NCI-H774 (cell line): ENCODE data around the gene TMC7.

Source experiments
- DNase-seq: peaks from one replicate; lab custom pipeline; 2025; lab: John Stamatoyannopoulos, UW

TMC7 gene

DNA sequence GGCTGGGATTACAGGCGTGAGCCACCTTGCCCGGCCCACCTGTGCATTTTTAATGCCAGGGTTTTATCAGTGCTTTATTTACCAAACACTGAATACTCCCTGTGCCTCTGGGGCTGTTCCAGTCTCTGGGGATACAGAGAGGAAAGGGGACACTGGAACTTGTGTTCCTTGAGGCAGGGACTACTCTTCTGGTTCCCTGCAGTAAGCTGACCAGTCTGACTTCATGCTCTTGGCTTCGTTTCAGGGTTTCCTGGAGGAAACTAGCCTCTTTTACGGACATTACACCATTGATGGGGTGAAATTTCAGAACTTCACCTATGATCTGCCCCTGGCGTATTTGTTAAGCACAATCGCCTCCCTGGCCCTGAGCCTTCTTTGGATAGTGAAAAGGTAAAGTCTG is 46.2 kb downstream of the TMC7 start:
- DNase-seq, result no peak

DNA sequence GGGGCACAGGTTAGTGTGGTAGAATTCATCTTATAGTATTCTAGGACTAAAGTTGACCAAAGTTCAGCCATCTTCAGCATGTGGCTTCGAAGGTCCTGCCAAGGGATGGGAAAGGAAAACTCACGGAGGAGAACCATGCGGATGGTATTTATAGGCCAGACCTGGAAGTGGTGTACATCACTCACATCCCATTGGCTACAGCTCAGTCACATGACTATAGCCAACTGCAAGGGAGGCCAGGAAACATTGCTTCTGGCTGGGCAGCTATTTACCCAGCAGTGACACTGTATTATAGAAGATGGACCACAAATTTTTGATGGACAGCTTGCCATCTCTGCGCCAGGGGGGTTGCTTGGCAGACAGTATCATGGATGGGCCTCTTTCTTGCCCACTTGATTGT is 48.0 kb downstream of the TMC7 start:
- DNase-seq, result no peak

DNA sequence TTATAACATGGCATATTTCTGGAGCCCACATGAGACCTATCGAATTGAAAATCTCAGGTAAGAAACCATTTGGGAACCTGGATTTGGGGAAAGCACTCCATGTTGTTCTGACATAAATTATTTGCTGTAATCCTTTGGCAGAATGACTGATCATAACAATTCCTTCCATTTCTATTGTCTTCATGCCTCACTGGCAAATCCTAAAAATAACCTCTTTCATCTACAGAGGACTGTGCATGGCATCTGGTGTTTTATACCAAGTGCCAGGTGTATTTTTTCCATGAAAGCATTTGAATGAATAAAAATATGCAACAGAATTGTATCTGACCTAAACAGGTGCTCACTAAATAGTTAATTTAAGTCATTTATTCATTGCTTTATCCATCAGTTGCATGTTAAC is 50.0 kb downstream of the TMC7 start:
- no peak for DNase-seq

DNA sequence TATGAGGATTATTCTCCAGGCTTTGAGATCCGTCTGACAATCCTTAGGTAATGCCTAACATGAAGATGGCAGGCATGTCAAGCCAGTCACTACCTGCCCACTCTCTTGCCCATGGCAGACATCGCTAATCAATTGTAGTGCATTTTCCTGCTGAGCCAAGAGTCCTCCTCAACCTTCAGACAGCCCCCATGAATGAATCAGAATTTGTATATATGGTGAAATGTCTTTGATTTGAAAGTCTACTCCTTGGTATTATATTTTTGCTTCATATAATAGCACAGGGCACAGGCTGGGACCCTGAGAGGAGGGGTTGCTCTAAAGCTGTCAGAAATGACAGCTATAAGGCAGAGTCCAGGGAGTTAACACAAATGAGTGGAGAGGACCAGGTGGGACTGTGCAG is 56.7 kb downstream of the TMC7 start:
- no peak for DNase-seq

GRCh38 chr16:19044769-19045168 is 61.0 kb downstream of the TMC7 start:
- DNase-seq, result no peak

- no peak for DNase-seq
These were observed 62.3 kb downstream of the TMC7 start for GRCh38 chr16:19046062-19046461.

- no peak for DNase-seq
These were observed 79.0 kb downstream of the TMC7 start for GRCh38 chr16:19062706-19063105.

DNA sequence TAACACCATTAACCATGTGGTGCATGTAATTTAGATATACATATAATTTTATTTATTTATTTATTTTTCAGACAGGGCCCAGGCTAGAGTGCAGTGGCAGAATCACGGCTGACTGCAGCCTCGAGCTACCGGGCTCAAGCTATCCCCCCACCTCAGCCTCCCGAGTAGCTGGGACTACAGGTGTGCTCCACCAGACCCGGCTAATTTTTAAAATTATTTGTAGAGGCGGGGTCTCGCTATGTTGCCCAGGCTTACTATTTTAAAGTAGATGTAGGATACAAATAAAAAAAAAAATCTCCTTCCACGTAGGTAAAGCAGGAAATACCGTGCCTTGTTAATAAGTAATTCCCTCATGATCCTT is 83.2 kb downstream of the TMC7 start:
- no peak for DNase-seq

- DNase-seq, result peak; percentile 98
These were observed 83.9 kb downstream of the TMC7 start, which contains the start of gene COQ7 for GRCh38 chr16:19067349-19068236. TSS of gene COQ7 (plus strand) at chr16:19067614. CDS start at chr16:19067665, 51 bp downstream.

DNA sequence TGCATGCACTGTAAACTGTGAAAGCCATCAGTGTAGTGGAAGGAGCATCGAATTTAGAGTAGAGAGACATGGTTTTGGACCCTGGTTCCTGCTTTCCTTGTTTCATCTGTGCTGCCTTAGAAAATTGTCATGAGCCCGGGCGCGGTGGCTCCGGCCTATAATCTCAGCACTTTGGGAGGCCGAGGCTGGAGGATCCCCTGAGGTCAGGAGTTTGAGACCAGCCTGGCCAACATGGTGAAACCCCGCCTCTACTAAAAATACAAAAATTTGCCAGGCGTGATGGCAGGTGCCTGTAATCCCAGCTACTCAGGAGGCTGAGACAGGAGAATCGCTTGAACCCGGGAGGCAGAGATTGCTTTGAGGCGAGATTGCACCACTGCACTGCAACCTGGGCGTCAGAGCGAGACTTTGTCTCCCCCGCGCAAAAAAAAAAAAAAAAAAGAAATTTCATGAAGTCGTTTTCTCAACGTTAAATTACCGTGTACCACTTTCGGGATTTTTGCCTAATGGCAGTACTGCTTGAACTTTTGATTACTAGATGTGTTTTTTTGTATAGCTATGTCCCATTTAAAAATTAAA is 84.6 kb downstream of the TMC7 start:
- no peak for DNase-seq

DNA sequence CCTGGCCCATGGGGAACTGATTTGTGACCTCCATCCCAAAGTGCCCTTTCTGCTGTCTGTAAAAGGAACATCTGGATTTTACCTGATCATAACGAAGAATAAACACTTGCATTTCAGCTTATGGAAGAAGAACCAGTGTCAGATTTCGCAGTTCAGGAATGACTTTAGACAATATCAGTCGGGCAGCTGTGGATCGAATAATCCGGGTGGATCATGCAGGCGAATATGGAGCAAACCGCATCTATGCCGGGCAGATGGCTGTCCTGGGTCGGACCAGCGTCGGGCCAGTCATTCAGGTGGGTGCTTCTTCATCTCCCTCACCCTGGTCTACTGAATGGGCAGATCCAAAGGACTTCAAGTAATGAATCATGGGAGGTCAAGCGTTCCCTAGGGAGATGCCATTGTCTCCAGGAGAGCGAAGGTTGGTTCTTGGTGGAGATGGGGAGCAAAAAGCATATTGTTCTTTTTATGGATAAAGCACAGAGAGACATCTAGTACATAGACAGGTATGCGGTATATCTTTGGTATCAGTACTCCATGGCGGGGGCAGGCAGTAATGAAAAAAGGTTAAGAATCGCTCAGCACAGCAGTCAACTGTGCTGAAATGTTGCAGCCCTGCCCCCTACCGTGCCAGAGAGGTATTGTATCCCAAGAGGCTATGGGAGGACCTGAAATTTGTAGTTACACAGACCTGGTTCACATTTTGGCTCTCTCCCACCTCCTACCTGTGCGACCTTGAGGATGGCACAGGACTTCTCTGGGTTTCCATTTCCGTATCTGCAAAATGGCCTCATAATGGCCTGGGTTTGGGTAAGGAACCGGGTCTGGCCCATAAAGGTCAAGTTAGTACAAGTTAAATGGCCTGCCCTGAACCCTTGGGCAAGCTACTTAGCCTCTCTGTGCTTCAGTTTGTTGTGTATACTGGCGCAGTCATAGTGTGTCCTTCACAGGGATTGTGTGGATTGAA is 88.4 kb downstream of the TMC7 start:
- DNase-seq, result no peak

DNA sequence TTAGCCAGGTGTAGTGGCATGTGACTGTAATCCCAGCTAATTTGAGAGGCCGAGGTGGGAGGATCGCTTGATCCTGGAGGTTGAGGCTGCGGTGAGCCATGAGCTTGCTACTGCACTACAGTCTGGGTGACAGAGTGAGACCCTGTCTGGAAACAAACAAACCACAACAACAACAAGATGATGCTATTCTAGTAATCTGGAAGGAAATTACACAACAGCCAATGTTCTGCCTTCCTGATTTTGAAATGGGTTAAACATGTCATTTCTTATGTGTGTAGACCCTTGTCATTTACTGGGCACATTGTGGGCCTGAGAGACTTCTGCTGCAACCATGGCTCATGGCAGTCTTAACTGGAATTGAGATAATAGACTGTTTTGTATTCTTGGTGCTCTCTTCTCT is 89.6 kb downstream of the TMC7 start:
- DNase-seq, result no peak

GRCh38 chr16:19073863-19074262 is 90.1 kb downstream of the TMC7 start:
- DNase-seq, result no peak

DNA sequence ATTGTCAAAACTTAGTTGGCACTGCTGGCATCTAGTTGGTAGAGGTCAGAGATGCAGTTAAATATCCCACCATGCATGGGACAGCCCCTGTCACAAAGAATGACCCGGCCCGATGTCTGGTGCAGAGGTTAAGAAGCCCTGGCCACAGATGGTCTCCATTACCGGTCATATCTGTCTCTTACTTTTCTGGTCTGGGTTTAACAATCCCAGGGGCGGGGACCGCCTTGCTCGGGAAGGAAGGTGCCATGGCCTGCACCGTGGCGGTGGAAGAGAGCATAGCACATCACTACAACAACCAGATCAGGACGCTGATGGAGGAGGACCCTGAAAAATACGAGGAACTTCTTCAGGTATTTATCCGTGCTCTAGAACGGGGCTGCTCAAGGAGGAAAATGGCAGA is 91.8 kb downstream of the TMC7 start:
- no peak for DNase-seq

GRCh38 chr16:19077879-19078278 is 94.1 kb downstream of the TMC7 start:
- no peak for DNase-seq

DNA sequence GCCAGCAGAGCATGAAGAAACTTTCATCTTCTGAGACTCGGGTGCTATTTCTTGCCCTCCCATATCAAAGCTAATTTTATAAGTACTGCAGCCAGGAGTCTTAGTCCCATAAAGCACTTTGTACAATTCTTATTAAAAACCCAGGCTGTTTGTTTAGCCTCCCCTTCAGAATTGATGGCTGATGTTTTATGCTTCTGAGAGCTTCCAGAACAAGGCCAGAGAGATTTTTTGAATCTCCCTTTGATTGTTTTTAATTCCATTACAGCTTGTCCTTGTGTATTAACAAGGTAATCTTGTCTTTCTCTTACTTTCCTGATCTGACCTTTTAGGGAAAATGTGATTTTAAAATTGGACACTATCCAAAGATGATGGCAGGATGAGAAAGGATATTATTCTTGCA is 99.9 kb downstream of the TMC7 start:
- DNase-seq, result no peak

DNA sequence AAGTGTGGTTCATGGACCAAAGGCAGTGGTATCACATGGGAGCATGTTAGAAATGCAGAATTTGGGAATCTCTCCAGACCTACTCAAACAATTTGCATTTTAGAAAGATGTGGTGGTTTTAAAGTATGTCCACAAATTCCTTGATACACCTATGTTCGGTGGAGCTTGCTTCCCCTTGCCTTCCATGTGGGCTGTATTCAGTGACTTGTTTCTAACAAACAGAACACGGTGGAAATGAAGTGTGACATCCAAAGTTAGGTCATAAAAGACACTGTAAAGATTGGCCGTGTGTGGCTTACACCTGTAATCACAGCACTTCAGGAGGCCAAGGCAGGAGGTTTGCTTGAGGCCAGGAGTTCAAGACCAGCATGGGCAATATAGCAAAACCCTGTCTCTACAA is 100.4 kb downstream of the TMC7 start:
- no peak for DNase-seq

DNA sequence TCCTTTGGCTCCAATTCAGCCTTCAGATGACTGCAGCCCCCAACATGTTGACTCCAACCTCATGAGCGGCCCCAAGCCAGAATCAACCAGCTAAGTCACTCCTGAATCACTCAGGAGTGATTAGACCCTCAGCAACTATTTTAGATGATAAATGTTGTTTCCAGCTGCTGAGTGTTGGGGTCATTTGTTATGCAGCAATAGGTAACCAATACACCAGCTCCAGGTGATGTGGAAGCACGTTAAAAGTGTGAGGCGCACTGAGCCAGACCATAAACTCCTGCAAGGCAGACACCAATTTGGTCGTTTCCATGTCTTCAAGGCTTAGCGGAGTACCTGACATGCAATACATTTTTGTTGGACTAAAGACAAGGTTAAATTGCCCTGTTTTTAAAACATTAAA is 101.1 kb downstream of the TMC7 start:
- no peak for DNase-seq

DNA sequence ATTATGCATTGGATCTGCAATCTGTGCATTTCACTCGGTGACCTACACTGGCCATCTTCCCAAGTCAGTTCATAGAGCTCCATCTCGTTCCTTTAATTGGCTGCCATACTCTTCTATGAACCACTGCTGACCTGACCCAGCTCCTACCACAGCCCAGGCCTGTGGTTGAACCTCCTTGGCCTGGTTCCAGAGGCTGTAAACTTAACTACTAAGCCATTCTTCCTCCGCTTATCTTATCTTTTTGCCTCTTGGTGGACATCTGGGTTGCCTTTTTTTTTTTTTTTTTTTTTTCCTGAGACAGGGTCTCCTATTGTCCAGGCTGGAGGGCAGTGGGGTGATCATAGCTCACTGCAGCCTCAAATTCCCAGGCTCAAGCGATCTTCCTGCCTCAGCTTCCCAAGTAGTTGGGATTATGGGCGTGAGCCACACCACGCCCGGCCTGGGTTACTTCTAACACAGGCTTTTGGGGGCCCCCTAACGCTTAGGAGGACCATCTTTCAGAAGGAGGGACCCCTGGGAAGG is 102.0 kb downstream of the TMC7 start:
- no peak for DNase-seq

DNA sequence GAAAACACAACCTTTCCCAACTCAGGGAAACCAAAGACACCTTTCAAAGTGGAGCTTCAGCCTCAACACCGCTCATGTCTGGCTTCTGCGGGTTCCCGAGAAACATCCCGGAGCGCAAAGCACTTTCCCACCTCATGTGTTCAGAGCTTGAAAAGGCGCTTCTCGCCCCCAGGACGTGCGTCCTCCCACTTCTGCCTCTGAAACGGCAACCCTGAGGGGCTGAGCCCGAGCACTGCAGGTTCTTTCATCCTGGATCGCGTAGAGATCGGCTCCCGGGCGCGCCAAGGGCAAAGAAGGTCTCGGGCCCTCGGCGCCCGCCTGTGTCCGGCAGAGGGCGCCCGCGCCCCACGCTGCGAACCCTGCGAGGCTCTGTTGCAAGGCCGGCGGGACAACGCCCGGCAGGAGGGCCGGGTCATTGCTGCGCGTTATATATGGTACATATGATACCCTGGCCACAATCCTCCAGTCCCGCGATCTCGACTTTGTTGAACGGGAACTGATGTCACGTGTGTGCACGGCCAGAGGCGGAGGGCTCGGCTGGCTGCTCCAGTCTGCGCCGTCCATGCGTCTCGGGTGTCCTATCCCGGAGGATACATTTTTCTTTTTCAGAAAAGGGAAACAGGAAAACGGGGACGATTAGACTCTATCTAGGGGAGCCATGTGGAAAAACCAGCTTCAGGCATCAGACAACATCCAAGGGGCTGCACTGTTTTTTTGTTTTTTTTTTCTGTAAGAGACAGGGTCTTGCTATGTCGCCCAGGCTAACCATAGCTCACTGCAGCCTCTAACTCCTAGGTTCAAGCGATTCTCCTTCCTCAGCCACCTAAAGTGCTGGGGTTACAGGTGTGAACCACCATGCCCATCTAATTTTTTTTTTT is 102.8 kb downstream of the TMC7 start:
- DNase-seq, result peak; percentile 86

- no peak for DNase-seq
These were observed 104.7 kb downstream of the TMC7 start for GRCh38 chr16:19088341-19088916.
